Fibroblast of skin of back (primary cell): Measurements from ENCODE around the gene RNF167.
"Not testable (repeated sequence)": the region's sequence is repeated elsewhere in the genome, so short reads cannot be mapped to it uniquely, and the experiment has no call there.

Experiments
- DNase-seq: peaks from one replicate; pipeline ENCODE4 v3.0.0-alpha.2; 2013

The RNF167 gene

DNA sequence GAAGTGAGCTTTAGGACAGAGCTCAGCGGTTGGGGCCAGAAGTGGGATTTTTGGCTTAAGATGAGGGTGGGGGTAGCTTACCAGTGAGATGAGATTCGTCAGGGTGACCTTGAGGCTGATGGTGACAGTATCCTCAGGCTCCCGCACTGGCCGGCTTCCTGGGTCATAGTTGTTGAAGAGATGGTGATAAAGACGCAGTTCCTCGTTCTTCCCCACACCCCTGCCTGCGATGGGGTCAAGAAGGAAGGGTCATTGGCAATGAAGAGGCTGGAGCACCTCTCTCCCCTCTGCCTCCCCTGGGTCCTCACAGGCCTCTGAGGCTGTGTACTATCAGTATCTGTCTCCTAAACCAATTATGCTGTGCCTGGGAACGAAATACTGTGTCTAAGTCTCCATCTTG lies 37.5 kb upstream of the RNF167 start:
- DNase-seq: no peak

DNA sequence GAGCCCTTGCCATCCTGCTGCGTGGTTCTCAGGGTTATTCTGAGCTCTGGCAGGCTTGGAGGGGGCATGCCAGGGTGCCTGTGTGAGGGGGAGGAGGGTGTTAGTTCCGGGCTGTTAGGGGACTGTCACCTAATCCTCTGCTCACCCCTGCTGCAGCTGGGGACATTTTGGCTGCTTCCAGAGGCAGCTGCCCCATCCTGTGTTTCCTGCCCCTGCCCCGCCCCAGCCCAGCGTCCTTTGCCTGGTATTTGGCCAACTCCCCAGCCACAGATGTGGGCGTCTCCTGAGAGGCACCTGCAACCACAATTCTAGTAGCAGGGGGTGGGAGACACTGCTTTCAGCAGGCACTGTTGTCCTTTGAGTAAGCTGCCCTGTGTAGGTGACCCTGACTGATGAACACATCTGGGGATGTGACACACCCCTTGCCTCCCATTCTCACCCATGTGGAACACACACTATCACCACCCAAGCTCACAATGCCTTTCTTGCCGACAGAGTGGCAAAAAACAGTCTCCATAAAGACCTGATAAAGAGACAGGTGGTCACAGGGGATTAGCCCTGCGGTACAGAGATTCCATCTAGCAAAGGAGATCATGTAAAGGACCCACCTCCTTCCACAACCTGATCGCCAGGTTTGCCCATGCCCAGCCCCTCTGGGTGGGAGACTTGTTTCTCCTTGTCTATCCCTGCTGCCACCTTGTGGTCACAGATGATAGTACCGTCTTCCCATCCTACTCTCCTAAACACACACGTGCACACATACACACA lies 36.8 kb upstream of the RNF167 start, which contains the start of gene CHRNE:
TSS of gene CHRNE (minus strand) at position 48 of the 768 bp plus-strand sequence. CDS start at position 13, 35 bp downstream.
- peak; percentile 66 for DNase-seq

DNA sequence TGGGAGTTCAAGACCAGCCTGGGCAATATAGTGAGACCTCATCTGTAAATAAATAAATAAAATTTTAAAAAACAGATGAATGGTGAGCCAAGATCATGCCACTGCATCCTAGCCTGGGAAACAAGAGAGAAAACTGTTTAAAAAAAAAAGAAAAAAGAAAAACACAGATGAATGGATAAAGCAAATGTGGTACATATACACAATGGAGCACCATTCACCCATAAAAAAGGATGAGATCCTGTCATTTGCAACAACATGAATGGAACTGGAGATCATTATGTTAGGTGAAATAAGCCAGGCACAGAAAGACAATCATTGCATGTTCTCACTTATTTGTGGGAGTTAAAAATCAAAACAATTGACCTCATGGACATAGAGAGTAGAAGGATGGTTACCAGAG lies 33.4 kb upstream of the RNF167 start:
- not testable (repeated sequence) for DNase-seq

DNA sequence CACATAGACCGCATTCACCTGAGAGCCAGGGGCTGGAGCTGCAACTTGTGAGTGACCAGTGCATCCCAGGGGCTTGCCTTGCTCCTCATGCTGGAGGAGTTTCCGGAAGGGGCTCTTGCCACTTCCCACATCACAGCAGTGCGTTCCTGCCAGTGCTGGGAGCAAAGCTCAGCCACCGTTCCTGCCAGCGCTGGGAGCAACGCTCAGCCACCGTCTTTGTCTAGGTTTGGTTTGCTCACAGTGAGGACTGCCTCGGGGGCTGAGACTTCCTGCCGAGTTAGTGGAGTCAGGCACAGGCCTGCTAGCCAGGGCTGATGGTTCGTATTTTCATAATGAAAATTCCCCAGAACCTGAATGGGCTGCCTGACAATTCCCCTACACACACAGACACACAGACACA lies 31.8 kb upstream of the RNF167 start:
- peak; percentile 16 for DNase-seq

DNA sequence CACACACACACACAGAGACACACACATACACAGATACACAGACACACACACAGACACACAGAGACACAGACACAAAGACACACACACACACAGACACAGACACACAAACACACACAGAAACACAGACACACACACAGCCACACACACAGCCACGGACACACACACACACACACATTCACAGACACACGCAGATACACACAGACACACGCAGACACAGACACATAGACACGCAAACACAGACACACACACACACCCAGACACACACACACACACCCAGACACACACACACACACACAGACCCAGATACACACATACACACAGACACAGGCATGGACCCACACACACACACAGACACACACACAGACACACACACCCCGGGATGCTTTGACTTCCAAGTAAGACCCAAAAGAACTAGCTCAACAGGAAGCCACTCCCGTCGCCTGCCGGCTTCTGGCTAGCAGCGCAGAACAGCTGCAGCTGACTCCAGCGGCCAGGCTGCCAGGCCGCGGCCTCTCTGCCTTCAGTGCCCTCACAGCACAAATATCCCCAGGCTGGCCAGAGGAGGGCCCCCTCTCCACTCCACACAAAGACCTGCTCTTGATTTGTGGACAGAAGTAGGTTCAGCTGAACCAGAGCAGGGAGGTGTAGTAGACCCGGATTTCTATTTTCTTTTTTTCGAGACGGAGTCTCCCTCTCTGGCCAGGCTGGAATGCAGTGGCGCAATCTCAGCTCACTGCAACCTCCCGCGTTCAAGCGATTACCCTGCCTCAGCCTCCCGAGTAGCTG lies 31.2 kb upstream of the RNF167 start:
- DNase-seq: peak; percentile 90

DNA sequence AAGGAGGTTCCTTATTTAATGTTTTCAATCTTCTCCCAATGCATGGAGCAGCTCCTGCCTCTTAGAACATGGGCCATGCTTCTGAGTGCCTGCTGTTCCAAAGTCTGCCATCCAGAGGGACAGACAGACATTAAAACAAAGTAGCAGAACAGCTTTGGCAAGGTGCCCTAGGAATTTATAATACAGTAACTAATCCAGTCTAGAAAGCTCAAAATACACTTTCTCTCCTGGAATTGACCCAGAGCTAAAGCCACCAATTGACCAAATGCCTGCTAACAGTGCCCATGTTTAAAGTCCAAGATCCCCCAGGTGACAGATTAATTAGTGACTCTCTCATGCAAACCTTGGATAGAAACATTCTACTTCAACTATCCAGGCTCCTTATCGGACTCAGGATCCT lies 26.1 kb upstream of the RNF167 start:
- peak; percentile 23 for DNase-seq

DNA sequence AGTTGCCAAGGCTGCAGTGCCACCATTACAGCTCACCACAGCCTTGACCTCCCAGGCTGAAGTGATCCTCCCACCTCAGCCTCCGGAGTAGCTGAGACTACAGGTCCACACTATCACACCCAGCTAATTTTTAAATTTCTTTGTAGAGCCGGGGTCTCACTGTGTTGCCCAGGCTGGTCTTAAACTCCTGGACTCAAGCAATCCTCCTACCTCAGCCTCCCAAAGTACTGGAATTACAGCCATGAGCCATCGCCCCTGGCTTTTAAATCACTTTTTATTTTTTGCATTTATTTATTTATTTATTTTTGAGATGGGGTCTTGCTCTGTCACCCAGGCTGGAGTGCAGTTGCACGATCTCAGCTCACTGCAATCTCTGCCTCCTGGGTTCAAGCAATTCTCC lies 25.5 kb upstream of the RNF167 start:
- not testable (repeated sequence) for DNase-seq

DNA sequence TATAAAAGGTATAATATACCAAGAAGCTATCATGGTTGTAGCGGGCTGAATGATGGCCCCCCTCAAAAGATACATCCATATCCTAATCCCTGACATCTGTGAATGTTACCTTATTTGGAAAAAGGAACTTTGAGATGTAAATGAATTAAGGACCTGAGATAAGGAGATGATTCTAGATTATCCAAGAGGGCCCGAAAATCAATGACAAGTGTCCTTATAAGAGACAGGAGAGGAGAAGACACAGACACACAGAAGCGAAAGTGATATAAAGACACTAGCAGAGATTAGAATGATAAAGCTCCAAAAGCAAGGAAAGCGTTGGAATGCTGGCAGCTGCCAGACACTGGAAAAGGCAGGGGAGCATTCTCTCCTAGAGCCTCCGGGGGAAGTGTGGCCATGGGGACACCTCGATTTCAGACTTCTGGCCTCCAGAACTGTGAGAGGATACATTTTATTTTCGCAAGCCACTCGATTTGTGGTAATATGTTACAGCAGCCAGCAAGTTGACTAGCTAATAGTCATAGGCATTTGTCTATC lies 20.5 kb upstream of the RNF167 start:
- DNase-seq: no peak

DNA sequence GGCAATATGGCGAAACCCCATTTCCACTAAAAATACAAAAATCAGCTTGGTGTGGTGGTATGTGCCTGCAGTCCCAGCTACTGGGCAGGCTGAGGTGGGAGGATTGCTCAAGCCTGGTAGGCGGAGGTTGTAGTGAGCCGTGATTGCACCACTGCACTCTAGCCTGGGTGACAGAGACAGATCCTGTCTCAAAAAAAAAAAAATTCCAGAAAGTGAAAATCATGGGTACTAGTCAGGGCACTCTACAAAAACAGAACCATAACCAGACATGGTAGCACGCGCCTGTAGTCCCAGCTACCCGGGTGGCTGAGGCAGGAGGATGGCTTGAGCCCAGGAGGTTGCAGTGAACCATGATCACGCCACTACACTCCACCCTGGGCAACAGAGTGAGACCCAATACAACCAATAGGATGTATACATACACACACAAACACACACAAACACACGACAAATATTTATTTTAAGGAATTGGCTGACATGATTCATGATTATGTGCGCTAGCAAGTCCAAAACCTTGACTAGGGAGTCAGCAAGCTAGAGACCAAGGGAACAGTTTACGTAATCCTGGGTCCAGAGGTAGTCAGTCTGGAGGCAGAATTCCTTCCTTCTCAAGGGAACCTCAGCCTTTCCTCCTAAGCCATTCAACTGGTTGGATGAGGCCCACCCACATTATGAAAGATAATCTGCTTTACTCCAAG lies 19.6 kb upstream of the RNF167 start:
- no peak for DNase-seq

DNA sequence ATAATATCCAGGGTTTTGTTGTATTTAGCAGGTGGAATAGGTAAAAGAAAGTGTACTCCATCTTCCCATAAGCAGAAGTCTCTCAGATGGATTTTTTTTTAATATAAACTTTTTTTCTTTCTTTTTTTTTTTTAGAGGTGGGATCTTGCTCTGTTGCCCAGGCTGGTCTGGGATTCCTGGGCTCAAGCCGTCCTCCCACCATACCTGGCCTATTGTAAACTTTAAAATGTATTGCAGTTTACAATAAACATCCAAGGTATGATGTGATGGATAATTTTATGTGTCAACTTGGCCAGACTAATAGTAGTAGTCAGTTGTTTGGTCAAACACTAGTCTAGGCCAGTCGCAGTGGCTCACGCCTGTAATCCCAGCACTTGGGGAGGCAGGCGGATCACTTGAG lies 18.7 kb upstream of the RNF167 start:
- no peak for DNase-seq

DNA sequence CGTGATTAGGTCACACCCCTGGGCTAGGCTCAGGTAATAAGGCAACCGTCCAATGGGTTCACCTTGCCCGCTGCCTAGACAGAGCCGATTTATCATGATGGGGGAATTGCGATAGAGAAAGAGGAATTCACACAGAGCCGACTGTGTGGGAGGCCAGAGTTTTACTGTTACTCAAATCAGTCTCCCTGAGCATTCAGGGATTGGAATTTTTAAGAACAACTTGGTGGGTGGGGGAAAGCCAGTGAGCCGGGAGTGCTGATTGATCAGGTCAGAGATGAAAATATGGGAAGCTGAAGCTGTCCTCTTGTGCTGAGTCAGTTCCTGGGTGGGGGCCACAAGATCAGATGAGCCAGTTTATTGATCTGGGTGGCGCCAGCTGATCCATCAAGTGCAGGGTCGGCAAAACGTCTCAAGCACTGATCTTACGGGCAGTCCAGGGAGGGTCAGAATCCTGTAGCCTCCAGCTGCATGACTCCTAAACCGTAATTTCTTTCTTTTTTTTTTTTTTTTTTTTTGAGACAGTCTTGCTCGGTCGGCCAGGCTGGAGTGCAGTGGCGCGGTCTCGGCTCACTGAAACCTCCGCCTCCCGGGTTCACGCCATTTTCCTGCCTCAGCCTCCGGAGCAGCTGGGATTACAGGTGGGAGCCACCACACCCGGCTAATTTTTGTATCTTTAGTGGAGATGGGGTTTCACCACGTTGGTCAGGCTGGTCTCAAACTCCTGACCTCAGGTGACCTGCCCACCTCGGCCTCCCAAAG lies 13.3 kb upstream of the RNF167 start:
- not testable (repeated sequence) for DNase-seq

DNA sequence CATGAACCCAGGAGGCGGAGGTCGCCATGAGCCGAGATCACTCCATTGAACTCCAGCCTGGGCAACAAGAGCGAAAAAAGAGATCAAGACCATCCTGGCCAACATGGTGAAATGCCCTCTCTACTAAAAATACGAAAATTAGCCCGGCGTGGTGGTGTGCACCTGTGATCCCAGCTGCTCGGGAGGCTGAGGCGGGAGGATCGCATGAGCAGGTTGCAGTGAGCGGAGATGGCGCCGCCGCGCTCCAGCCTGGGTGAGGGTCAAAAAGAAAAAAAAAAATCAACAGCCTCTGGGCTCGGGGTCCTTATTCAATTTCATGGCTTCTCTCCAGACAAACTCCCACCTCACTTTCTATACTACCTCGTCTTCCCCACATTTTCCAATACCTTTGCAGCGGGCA lies 11.2 kb upstream of the RNF167 start:
- DNase-seq: no peak

DNA sequence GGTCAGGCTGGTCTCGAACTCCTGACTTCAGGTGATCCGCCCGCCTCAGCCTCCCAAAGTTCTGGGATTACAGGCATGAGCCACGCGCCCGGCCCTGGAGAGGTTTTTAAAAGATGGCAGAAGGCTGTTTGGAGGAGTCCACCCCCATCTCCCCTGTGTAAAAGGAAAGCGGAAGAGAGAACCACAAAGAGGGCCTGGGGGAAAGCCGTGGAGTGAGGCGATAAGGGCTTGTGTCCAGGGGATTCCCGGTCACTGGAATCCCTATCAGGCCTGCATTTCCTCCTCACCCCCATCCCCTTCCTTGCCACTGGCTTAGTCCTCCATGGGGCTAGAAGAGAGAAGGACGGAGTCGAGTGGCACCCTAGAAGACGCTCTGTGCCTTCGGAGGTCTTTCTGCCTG lies 8.1 kb upstream of the RNF167 start, which contains the start of gene GP1BA:
TSS of gene GP1BA (plus strand) at position 315 of the 400 bp plus-strand sequence. CDS start 328 bp downstream, outside the sequence.
- no peak for DNase-seq

DNA sequence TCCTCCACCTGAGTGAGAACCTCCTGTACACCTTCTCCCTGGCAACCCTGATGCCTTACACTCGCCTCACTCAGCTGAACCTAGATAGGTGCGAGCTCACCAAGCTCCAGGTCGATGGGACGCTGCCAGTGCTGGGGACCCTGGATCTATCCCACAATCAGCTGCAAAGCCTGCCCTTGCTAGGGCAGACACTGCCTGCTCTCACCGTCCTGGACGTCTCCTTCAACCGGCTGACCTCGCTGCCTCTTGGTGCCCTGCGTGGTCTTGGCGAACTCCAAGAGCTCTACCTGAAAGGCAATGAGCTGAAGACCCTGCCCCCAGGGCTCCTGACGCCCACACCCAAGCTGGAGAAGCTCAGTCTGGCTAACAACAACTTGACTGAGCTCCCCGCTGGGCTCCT lies 7.3 kb upstream of the RNF167 start:
- no peak for DNase-seq

DNA sequence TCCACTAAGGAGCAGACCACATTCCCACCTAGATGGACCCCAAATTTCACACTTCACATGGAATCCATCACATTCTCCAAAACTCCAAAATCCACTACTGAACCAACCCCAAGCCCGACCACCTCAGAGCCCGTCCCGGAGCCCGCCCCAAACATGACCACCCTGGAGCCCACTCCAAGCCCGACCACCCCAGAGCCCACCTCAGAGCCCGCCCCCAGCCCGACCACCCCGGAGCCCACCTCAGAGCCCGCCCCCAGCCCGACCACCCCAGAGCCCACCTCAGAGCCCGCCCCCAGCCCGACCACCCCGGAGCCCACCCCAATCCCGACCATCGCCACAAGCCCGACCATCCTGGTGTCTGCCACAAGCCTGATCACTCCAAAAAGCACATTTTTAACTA lies 6.4 kb upstream of the RNF167 start:
- DNase-seq: no peak

DNA sequence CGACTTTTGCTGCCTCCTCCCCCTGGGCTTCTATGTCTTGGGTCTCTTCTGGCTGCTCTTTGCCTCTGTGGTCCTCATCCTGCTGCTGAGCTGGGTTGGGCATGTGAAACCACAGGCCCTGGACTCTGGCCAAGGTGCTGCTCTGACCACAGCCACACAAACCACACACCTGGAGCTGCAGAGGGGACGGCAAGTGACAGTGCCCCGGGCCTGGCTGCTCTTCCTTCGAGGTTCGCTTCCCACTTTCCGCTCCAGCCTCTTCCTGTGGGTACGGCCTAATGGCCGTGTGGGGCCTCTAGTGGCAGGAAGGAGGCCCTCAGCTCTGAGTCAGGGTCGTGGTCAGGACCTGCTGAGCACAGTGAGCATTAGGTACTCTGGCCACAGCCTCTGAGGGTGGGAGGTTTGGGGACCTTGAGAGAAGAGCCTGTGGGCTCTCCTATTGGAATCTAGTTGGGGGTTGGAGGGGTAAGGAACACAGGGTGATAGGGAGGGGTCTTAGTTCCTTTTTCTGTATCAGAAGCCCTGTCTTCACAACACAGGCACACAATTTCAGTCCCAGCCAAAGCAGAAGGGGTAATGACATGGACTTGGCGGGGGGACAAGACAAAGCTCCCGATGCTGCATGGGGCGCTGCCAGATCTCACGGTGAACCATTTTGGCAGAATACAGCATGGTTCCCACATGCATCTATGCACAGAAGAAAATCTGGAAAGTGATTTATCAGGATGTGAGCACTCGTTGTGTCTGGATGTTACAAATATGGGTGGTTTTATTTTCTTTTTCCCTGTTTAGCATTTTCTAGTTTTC lies 5.7 kb upstream of the RNF167 start:
- peak; percentile 53 for DNase-seq

DNA sequence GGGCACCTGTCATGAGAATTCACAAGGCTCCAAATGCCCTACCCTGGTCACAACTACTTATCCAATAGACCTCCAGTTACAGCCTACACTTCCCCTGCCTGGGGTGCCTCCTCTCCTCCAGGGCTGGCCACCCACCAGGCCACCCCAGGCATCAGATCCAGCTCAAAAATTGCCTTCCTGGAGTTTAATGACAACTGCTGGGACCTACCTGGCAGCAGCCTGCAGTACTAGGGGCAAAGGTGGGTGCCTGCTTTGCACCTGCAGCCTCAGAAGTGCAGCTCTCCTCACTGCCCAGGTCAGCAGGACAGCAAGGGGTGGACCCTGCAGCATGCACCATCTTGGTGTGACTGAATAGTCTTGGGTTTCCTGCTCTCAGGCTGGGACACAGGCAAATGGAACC lies 4.4 kb upstream of the RNF167 start:
- no peak for DNase-seq

DNA sequence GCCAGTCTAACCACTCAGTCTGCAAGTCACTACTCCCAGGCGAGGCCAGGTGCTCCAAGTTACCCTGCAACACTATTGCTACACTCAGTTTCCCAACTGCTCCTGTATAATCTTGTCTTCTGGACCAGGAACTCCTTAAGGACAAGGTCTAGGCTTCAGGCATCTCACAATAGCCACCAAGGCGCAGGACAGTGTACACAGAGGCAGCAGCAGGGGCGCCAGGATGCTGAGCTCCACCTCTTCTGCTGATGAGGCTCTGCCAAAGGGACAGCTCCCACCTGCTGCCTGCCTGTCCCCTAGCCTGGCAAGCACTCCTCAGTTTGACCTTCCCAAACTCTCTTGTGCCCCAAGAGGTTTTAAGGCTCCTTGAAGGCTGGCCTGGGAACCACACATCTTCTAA lies 3.6 kb upstream of the RNF167 start:
- DNase-seq: no peak

DNA sequence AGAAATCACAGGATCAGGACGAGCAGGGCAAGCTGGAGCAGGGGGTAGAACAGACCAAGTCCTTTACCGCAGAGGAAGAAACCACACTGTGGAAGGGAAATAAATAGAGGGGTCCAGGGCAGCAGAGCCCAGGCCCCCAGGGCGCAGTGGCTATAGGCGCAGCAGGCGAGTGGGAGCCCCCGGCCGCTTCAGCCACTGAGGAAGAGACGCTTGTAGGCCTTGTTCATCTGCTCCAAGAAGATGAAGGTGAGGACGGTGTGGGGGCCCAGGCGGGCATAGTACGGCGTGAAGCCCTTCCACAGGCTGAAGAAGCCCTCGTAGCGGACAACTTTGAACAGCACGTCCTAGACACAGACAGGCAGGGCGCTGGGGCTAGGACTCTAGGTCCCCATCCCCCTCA lies 2.5 kb upstream of the RNF167 start:
- DNase-seq: no peak

DNA sequence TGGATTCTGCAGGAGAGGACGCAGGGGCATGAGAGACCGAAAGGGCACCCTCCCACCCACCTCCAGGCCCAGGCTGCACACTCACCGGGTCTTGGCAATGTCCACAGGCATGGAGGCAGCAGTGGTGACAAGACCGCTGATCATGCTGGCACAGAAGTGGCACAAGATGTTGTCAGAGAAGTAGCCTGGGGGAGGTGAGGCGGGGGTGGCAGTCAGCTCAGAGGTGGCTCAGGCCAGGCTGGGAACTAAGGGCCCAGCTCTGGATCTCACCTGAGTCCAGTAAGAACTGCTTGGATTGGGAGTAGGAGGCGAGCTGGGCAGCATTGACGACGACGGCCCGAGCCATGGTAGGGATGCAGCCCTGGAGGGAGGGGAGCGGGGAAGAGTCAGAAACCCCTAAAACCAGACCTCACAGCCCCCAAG lies 2.0 kb upstream of the RNF167 start:
- no peak for DNase-seq
